Brain microvascular endothelial cell (primary cell): ENCODE data around the gene LDLRAD2.
A peak's percentile ranks its signal among the peaks of the same experiment; 100 is the strongest.
"Not testable (repeated sequence)": the region's sequence is repeated elsewhere in the genome, so short reads cannot be mapped to it uniquely, and the experiment has no call there.

Experiments used
- DNase-seq: peaks from one replicate; pipeline ENCODE4 v3.0.0-alpha.2; 2020
- H3K27ac ChIP-seq: fragments of 250-450 bp; sonication (Bioruptor Pico); 2 replicates; pipeline ENCODE4 v1.5.1; 2020; ENCODE audit warnings: mild to moderate bottlenecking, moderate library complexity
- H3K27me3 ChIP-seq: fragments of 250-450 bp; sonication (Bioruptor Pico); replicated peaks from 2 replicates; pipeline ENCODE4 v1.5.1; 2020; ENCODE audit warnings: mild to moderate bottlenecking
- H3K36me3 ChIP-seq: fragments of 250-450 bp; sonication (Bioruptor Pico); replicated peaks from 2 replicates; pipeline ENCODE4 v1.5.1; 2020; ENCODE audit warnings: mild to moderate bottlenecking
- H3K4me3 ChIP-seq: 2 replicates; pipeline ENCODE4 v1.5.1; 2011; ENCODE audit warnings: low read depth, mild to moderate bottlenecking, control low read depth, low read length, moderate library complexity
- CTCF ChIP-seq: IDR thresholded peaks from 2 replicates; pipeline ENCODE4 v1.5.1; 2011; ENCODE audit warnings: low read depth, mild to moderate bottlenecking, moderate library complexity, low read length, control low read depth, inconsistent platforms; ENCODE audit errors: missing control alignments
- in situ Hi-C: cut with HindIII; loops from 2 replicates; pipeline ENCODE4 v1.10.0; 2017; ENCODE audit warnings: low sequenced_read_pairs, low pct_ligation_motif_present

The LDLRAD2 gene

GRCh38 chr1:21811875-21812305 lies at the start of gene LDLRAD2:
Gene LDLRAD2 (plus strand): TSS chr1:21812265. CDS start chr1:21812452, 187 bp downstream.
- DNase-seq = no peak
- in situ Hi-C loops = no loop called here
- no peaks in the 10 kb centered on the region for H3K27me3 ChIP-seq
- no peaks in the 10 kb centered on the region for H3K36me3 ChIP-seq
- H3K4me3 ChIP-seq = no peak within 1 kb of the TSS
- no peak for TF ChIP-seq CTCF
- H3K27ac ChIP-seq = no peak within 1 kb of the TSS

GRCh38 chr1:21763236-21763635 lies 48.8 kb upstream of the LDLRAD2 start:
- Histone ChIP-seq H3K27ac (no peak overlapping the region), H3K27me3 (no peaks in the 10 kb centered on the region), H3K36me3 (no peaks in the 10 kb centered on the region), H3K4me3 (no peak overlapping the region)
- in situ Hi-C loops = no loop called here
- TF ChIP-seq CTCF = no peak
- no peak for DNase-seq

GRCh38 chr1:21763694-21764419 lies 48.2 kb upstream of the LDLRAD2 start:
- in situ Hi-C loops = no loop called here
- no peak for DNase-seq
- Histone ChIP-seq H3K27me3 (no peaks in the 10 kb centered on the region), H3K36me3 (no peaks in the 10 kb centered on the region), H3K4me3 (no peak overlapping the region), H3K27ac (no peak overlapping the region)
- no peak for TF ChIP-seq CTCF

GRCh38 chr1:21764615-21765423 lies 47.2 kb upstream of the LDLRAD2 start:
- H3K27me3 ChIP-seq = no peaks in the 10 kb centered on the region
- no peaks in the 10 kb centered on the region for H3K36me3 ChIP-seq
- no peak for TF ChIP-seq CTCF
- in situ Hi-C loops = no loop called here
- H3K4me3 ChIP-seq = no peak overlapping the region
- H3K27ac ChIP-seq = peak overlapping the region; percentile 14
- peak; percentile 79 for DNase-seq

GRCh38 chr1:21766210-21766609 lies 45.9 kb upstream of the LDLRAD2 start:
- in situ Hi-C loops = no loop called here
- Histone ChIP-seq H3K27ac (no peak overlapping the region), H3K36me3 (no peaks in the 10 kb centered on the region), H3K4me3 (no peak overlapping the region), H3K27me3 (no peaks in the 10 kb centered on the region)
- no peak for TF ChIP-seq CTCF
- no peak for DNase-seq

GRCh38 chr1:21767106-21767505 lies 45.0 kb upstream of the LDLRAD2 start:
- H3K27ac ChIP-seq, in situ Hi-C loops, H3K27me3 ChIP-seq, H3K4me3 ChIP-seq, DNase-seq, H3K36me3 ChIP-seq: not testable (repeated sequence)
